Occipital lobe (tissue), 2 donors: ENCODE measurements around the gene SHC4. TPM values are rescaled to one million over a fixed set of nuclear protein-coding genes. Genes with fewer than 3 reads are reported as not detected.
A peak's percentile ranks its signal among the peaks of the same experiment; 100 is the strongest.
"Not testable (repeated sequence)": the region's sequence is repeated elsewhere in the genome, so short reads cannot be mapped to it uniquely, and the experiment has no call there.

Source experiments
- DNase-seq: peaks from one replicate; lab custom pipeline; 2025; lab: John Stamatoyannopoulos, UW
- total RNA-seq: library from RNA; depleted of rRNA; stranded (reverse); fragments of >200 nt; gene quantifications from one replicate; pipeline ENCODE4 v1.2.3, GENCODE V29; 2014

The SHC4 gene
- total RNA-seq, 1 donor from 2014 or later: 5.5 TPM

- no peak for DNase-seq
Observed at GRCh38 chr15:48887144-48887543, 76.6 kb downstream of the SHC4 start.

GRCh38 chr15:48883699-48884098 lies 80.0 kb downstream of the SHC4 start:
- no peak for DNase-seq

- DNase-seq: no peak
Observed at GRCh38 chr15:48880070-48880634, 83.6 kb downstream of the SHC4 start.

GRCh38 chr15:48877630-48878595 lies 85.8 kb downstream of the SHC4 start, which contains the start of gene EID1:
TSS of gene EID1 (plus strand) at chr15:48878134. CDS start at chr15:48878177, 43 bp downstream.
- peak; percentile 89 for DNase-seq

GRCh38 chr15:48876057-48876456 lies 87.7 kb downstream of the SHC4 start:
- no peak for DNase-seq

- no peak for DNase-seq
Observed at GRCh38 chr15:48875241-48875960, 88.3 kb downstream of the SHC4 start.

GRCh38 chr15:48872632-48873031 lies 91.1 kb downstream of the SHC4 start:
- no peak for DNase-seq

GRCh38 chr15:48871542-48871941 lies 92.2 kb downstream of the SHC4 start:
- DNase-seq: no peak

- no peak for DNase-seq
Observed at GRCh38 chr15:48869966-48870365, 93.8 kb downstream of the SHC4 start.

- no peak for DNase-seq
Observed at GRCh38 chr15:48868536-48868935, 95.2 kb downstream of the SHC4 start.

- no peak for DNase-seq
Observed at GRCh38 chr15:48868023-48868422, 95.7 kb downstream of the SHC4 start.

GRCh38 chr15:48866141-48866563 lies 97.6 kb downstream of the SHC4 start:
- no peak for DNase-seq

- no peak for DNase-seq
Observed at GRCh38 chr15:48865370-48866079, 98.2 kb downstream of the SHC4 start.

GRCh38 chr15:48862705-48863104 lies 101.0 kb downstream of the SHC4 start:
- DNase-seq: no peak

GRCh38 chr15:48861813-48862431 lies 101.8 kb downstream of the SHC4 start:
- peak; percentile 8 for DNase-seq

GRCh38 chr15:48859426-48859825 lies 104.3 kb downstream of the SHC4 start:
- DNase-seq: no peak

GRCh38 chr15:48858401-48858800 lies 105.3 kb downstream of the SHC4 start:
- no peak for DNase-seq

- DNase-seq: no peak
Observed at GRCh38 chr15:48856942-48857341, 106.8 kb downstream of the SHC4 start.

GRCh38 chr15:48855501-48856440 lies 107.9 kb downstream of the SHC4 start:
- DNase-seq: no peak

- DNase-seq: not testable (repeated sequence)
Observed at GRCh38 chr15:48854434-48854833, 109.3 kb downstream of the SHC4 start.
